Endothelial cell of umbilical vein (primary cell): ENCODE measurements around the gene RAC3.

Experiments used
- EZH2 ChIP-seq: IDR thresholded peaks from 2 replicates; pipeline ENCODE4 v1.6.1; 2012; ENCODE audit warnings: borderline replicate concordance, low read depth, mild to moderate bottlenecking, moderate library complexity, low read length, inconsistent platforms; ENCODE audit not compliant: severe bottlenecking
- FOS ChIP-seq: IDR thresholded peaks from 2 replicates; pipeline ENCODE4 v1.6.1; 2011; ENCODE audit warnings: mild to moderate bottlenecking, low read length, moderate library complexity, borderline replicate concordance; ENCODE audit not compliant: insufficient read depth
- GATA2 ChIP-seq: IDR thresholded peaks from 2 replicates; pipeline ENCODE4 v1.7.0; 2011; ENCODE audit warnings: low read depth, mild to moderate bottlenecking, moderate library complexity, mixed read lengths, low read length; ENCODE audit not compliant: insufficient read length, insufficient read depth
- JUN ChIP-seq: IDR thresholded peaks from 2 replicates; pipeline ENCODE4 v1.6.1; 2011; ENCODE audit warnings: borderline replicate concordance, low read depth; ENCODE audit not compliant: insufficient read length, insufficient read depth
- MAX ChIP-seq: IDR thresholded peaks from 2 replicates; pipeline ENCODE4 v1.6.1; 2011; ENCODE audit not compliant: insufficient read depth, insufficient read length
- MYC ChIP-seq: IDR thresholded peaks from one replicate; pipeline ENCODE4 v1.6.1; 2011; ENCODE audit warnings: mild to moderate bottlenecking, low read depth, low read length
- POLR2A ChIP-seq: IDR thresholded peaks from 2 replicates; pipeline ENCODE4 v1.6.1; 2012; ENCODE audit warnings: low read depth, mild to moderate bottlenecking, control low read depth, low read length
- POLR2AphosphoS5 ChIP-seq: IDR thresholded peaks from 2 replicates; pipeline ENCODE4 v1.6.1; 2012; ENCODE audit warnings: low read depth, mild to moderate bottlenecking, control low read depth, low read length, moderate library complexity; ENCODE audit not compliant: insufficient read depth
- TF ChIP-seq, protein P1 (sequence below), 2 donors: IDR thresholded peaks; 1 replicate in 1 of 2; 2 replicates in 1 of 2; pipeline ENCODE4 v1.5.1; 2011; ENCODE audit warnings: low read length in 2 of 2, mild to moderate bottlenecking in 2 of 2, moderate library complexity in 2 of 2, control low read depth in 1 of 2, inconsistent platforms in 1 of 2, low read depth in 1 of 2; ENCODE audit not compliant: insufficient read depth in 1 of 2; ENCODE audit errors: extremely low read depth in 1 of 2

- TF ChIP-seq, protein P1, sequence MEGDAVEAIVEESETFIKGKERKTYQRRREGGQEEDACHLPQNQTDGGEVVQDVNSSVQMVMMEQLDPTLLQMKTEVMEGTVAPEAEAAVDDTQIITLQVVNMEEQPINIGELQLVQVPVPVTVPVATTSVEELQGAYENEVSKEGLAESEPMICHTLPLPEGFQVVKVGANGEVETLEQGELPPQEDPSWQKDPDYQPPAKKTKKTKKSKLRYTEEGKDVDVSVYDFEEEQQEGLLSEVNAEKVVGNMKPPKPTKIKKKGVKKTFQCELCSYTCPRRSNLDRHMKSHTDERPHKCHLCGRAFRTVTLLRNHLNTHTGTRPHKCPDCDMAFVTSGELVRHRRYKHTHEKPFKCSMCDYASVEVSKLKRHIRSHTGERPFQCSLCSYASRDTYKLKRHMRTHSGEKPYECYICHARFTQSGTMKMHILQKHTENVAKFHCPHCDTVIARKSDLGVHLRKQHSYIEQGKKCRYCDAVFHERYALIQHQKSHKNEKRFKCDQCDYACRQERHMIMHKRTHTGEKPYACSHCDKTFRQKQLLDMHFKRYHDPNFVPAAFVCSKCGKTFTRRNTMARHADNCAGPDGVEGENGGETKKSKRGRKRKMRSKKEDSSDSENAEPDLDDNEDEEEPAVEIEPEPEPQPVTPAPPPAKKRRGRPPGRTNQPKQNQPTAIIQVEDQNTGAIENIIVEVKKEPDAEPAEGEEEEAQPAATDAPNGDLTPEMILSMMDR (IDR thresholded peaks at IDR 0.05; ENCODE audit: extremely low read depth in 1 of 2, insufficient read depth in 1 of 2, low read depth in 1 of 2, low read length in 2 of 2), result no peak
- TF ChIP-seq MAX (no peak), EZH2 (no peak), POLR2A (no peak), FOS (no peak), GATA2 (no peak), MYC (no peak), POLR2AphosphoS5 (no peak), JUN (no peak)
Measured at GRCh38 chr17:81999587-81999975, 31.9 kb upstream of the RAC3 start.
